MCF 10A (cell line): ENCODE data around the gene INF2. TPM values are rescaled to one million over a fixed set of nuclear protein-coding genes. Genes with fewer than 3 reads are reported as not detected.

Source experiments
- BruUV-seq: library from RNA; stranded (reverse); fragments of 400-500 nt; replicated peaks from 2 replicates; lab custom pipeline; 2021; lab: Mats Ljungman, UMichigan
- CTCF ChIA-PET: fragments of 300-600 bp; sonication (Branson Sonifier 250); formaldehyde crosslinking; extraction: SDS; loops from one replicate; lab custom pipeline; 2021; ENCODE audit warnings: antibody characterized with exemption, inconsistent platforms; lab: Yijun Ruan, JAX
- POLR2A ChIA-PET: fragments of 300-600, 350-650 bp; sonication (Branson Sonifier 250); formaldehyde crosslinking; extraction: SDS; loops from one replicate; lab custom pipeline; 2020; ENCODE audit warnings: antibody characterized with exemption, inconsistent platforms; lab: Yijun Ruan, JAX
- DNase-seq: peaks from one replicate; pipeline ENCODE4 v3.0.0-alpha.2; 2018; ENCODE audit not compliant: unreplicated experiment
- H3K27ac Mint-ChIP-seq: one replicate; pipeline ENCODE4 v1.8.0; 2022; ENCODE audit warnings: mild to moderate bottlenecking, low read depth, mixed read lengths; ENCODE audit not compliant: unreplicated experiment
- H3K27me3 Mint-ChIP-seq: one replicate; pipeline ENCODE4 v1.8.0; 2022; ENCODE audit warnings: mixed read lengths; ENCODE audit not compliant: insufficient read depth, unreplicated experiment
- H3K36me3 Mint-ChIP-seq: one replicate; pipeline ENCODE4 v1.8.0; 2022; ENCODE audit warnings: mild to moderate bottlenecking, moderate library complexity, mixed read lengths; ENCODE audit not compliant: insufficient read depth, unreplicated experiment
- H3K4me1 Mint-ChIP-seq: one replicate; pipeline ENCODE4 v1.8.0; 2022; ENCODE audit warnings: mixed read lengths; ENCODE audit not compliant: insufficient read depth, unreplicated experiment
- H3K4me3 Mint-ChIP-seq: one replicate; pipeline ENCODE4 v1.8.0; 2022; ENCODE audit warnings: mild to moderate bottlenecking, moderate library complexity, mixed read lengths; ENCODE audit not compliant: unreplicated experiment
- H3K9me3 Mint-ChIP-seq: one replicate; pipeline ENCODE4 v1.8.0; 2022; ENCODE audit warnings: mixed read lengths; ENCODE audit not compliant: unreplicated experiment
- intact Hi-C: fragments of 100-400 bp; cut with micrococcal nuclease; formaldehyde crosslinking; loops from 2 replicates; pipeline ENCODE4 v1.14.1; 2022
- total RNA-seq: library from RNA; stranded (reverse); gene quantifications from 2 replicates; pipeline ENCODE4 v1.2.3, GENCODE V29; 2022
- TF ChIP-seq, protein P1 (sequence below): fragments of 200-600 bp; IDR thresholded peaks from one replicate; pipeline ENCODE4 v1.8.0; 2022; ENCODE audit warnings: antibody characterized with exemption, mild to moderate bottlenecking; ENCODE audit not compliant: unreplicated experiment

The INF2 gene
- total RNA-seq, 1 experiment from 2014 or later = 102 TPM

DNA sequence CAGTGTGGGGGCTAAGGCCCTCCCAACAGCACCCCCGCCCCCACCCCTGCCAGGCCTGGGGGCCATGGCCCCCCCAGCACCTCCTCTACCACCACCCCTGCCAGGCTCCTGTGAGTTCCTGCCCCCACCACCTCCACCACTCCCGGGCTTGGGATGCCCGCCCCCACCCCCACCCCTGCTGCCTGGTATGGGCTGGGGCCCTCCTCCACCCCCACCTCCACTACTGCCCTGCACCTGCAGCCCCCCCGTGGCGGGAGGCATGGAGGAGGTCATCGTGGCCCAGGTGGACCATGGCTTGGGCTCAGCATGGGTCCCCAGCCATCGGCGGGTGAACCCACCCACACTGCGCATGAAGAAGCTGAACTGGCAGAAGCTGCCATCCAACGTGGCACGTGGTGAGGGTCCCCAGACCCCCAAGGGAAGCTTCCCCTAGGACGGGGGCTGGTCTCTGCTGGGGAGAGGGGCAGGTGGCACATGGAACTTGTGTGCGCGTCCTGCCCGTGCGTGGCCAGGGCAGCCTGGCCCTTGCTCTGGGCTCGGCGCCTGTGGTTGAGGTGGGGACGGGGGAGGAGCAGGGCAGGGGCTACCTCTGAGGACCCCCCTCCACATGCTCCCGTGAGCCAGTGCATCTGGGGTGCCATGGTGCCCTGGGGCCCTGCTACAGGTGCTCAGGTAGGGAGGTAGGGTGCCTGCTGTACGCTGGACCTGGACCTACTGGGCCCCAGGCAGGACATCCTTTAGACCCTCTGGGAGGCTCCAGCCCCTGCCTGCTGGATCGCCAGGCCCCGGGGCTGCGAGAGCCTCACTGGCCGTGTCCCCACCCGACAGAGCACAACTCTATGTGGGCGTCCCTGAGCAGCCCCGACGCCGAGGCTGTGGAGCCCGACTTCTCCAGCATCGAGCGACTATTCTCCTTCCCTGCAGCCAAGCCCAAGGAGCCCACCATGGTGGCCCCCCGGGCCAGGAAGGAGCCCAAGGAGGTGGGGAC lies 18.5 kb downstream of the INF2 start:
- DNase-seq = no peak
- Mint-ChIP-seq H3K27ac (no peak overlapping the region), H3K36me3 (peaks cover 42% of the 10 kb centered on the region), H3K27me3 (no peaks in the 10 kb centered on the region), H3K4me3 (no peak overlapping the region), H3K9me3 (no peaks in the 10 kb centered on the region), H3K4me1 (peaks cover 6% of the 10 kb centered on the region)
- no TSS peak for BruUV-seq
- ChIA-PET CTCF (interaction anchor here (1.1 to 2.4 kb wide), 5 partner anchors 10 to 61 kb away, joined by 4 to 10 read pairs (median 9); no protein-coding TSS in a partner anchor), POLR2A (interaction anchor here (1.5 kb wide), 1 partner anchor 27 kb away, joined by 3 read pairs; no protein-coding TSS in a partner anchor)
- TF ChIP-seq, protein P1, sequence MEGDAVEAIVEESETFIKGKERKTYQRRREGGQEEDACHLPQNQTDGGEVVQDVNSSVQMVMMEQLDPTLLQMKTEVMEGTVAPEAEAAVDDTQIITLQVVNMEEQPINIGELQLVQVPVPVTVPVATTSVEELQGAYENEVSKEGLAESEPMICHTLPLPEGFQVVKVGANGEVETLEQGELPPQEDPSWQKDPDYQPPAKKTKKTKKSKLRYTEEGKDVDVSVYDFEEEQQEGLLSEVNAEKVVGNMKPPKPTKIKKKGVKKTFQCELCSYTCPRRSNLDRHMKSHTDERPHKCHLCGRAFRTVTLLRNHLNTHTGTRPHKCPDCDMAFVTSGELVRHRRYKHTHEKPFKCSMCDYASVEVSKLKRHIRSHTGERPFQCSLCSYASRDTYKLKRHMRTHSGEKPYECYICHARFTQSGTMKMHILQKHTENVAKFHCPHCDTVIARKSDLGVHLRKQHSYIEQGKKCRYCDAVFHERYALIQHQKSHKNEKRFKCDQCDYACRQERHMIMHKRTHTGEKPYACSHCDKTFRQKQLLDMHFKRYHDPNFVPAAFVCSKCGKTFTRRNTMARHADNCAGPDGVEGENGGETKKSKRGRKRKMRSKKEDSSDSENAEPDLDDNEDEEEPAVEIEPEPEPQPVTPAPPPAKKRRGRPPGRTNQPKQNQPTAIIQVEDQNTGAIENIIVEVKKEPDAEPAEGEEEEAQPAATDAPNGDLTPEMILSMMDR = no peak
- intact Hi-C loops = loop anchor here (1.0 kb wide), 2 partner anchors 19 to 58 kb away; partner anchors contain the start of gene INF2

DNA sequence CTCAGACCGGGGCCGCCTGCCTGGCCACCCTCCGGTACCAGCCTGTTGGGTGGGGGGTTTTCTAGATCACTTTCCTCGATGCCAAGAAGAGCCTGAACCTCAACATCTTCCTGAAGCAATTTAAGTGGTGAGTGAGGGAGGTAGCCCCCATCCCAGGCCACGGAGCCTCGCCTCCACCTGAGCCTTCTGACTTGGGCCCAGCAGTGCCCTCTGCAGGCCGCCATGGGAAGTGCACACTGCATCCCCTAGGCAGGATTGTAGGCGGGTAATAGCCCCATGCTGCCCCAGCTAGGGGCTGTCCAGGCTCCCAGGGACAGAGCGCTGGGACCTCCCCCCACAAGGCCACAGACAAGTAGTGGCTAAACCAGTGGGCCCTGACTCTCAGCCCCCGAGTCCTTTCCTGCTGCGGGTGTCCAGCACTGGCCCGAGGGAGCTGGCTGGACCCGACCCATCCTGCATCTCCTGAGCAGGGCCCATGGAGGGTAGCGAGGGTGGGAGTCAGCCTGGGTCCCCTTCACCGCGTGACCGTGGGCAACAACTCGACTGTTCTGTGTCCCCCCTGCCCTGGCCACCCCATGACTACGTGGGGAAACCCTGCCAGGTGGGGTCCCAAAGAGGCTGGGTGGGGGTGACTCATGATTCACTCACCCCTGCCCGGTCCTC lies 19.3 kb downstream of the INF2 start:
- H3K27me3 Mint-ChIP-seq = no peaks in the 10 kb centered on the region
- H3K4me3 Mint-ChIP-seq = no peak overlapping the region
- no peaks in the 10 kb centered on the region for H3K9me3 Mint-ChIP-seq
- peaks cover 40% of the 10 kb centered on the region for H3K36me3 Mint-ChIP-seq
- no TSS peak for BruUV-seq
- peak; percentile 72 for DNase-seq
- TF ChIP-seq, protein P1 = peak; percentile 94
- intact Hi-C loops = loop anchor here (1.0 kb wide), 2 partner anchors 19 to 58 kb away; partner anchors contain the start of gene INF2
- H3K27ac Mint-ChIP-seq = no peak overlapping the region
- ChIA-PET CTCF (interaction anchor here (0.6 to 2.4 kb wide), 11 partner anchors 11 to 930 kb away, joined by 3 to 12 read pairs (median 5); partner anchors contain the start of gene ADSS1), POLR2A (no interaction called here)
- peaks cover 6% of the 10 kb centered on the region for H3K4me1 Mint-ChIP-seq

DNA sequence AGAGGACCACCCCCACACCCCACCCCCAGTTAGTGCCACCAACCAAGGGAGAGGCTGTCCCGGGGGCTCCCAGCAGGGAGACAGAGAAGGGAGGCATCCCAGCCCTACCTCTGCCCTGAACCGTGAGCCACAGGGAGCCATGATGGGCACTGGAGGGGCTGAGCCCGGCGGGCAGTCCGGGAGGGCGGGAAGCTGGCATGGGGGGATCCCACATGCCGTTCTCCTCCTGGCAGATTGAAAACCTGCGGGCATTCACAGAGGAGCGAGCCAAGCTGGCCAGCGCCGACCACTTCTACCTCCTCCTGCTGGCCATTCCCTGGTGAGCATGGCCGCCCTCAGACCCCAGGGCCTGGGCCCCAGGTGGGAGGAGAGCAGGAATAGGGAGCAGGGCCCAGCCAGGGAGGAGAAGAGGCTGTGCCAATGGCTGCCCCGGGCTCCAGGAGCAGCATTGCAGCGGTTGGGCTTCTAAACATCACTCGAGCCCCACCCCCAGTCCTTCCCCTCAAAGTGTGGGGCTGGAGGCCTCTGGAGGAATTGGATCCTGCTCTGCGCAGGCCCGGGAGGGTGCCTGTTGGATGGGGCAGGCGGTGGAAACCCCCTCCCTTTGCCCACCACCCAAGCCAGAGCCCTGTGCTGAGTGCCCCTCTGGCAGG lies 20.1 kb downstream of the INF2 start:
- H3K27me3 Mint-ChIP-seq = no peaks in the 10 kb centered on the region
- intact Hi-C loops = no loop called here
- H3K27ac Mint-ChIP-seq = no peak overlapping the region
- CTCF ChIA-PET = interaction anchor here (0.6 to 2.4 kb wide), 12 partner anchors 11 to 930 kb away, joined by 3 to 12 read pairs (median 4); partner anchors contain the start of gene ADSS1
- no peaks in the 10 kb centered on the region for H3K9me3 Mint-ChIP-seq
- H3K36me3 Mint-ChIP-seq = peaks cover 38% of the 10 kb centered on the region
- DNase-seq = no peak
- no peak overlapping the region for H3K4me3 Mint-ChIP-seq
- no TSS peak for BruUV-seq
- peaks cover 6% of the 10 kb centered on the region for H3K4me1 Mint-ChIP-seq
- POLR2A ChIA-PET = no interaction called here
- TF ChIP-seq, protein P1 = no peak
